IMR-90 (cell line): ENCODE data around the gene TNNI3K.

Source experiments
- MXI1 ChIP-seq: IDR thresholded peaks from 2 replicates; pipeline ENCODE4 v1.6.1; 2012; ENCODE audit warnings: low read depth, mild to moderate bottlenecking, low read length, moderate library complexity, borderline replicate concordance
- POLR2A ChIP-seq: IDR thresholded peaks from 2 replicates; pipeline ENCODE4 v1.6.1; 2012; ENCODE audit warnings: mild to moderate bottlenecking, low read depth, low read length

GRCh38 chr1:74436078-74436477 lies 200.9 kb downstream of the TNNI3K start:
- TF ChIP-seq POLR2A (no peak), MXI1 (no peak)
